HG03521 (cell line): ENCODE results near the gene PDE4D.
"Not testable (repeated sequence)": the region's sequence is repeated elsewhere in the genome, so short reads cannot be mapped to it uniquely, and the experiment has no call there.

Experiments used
- ATAC-seq: cut with Tn5 transposase; IDR thresholded peaks from one replicate; pipeline ENCODE4 v1.9.1; 2021; ENCODE audit warnings: mild to moderate bottlenecking, moderate library complexity; ENCODE audit not compliant: unreplicated experiment

PDE4D gene

GRCh38 chr5:59587489-59588337, 305.8 kb downstream of the PDE4D start:
- no peak for ATAC-seq

DNA sequence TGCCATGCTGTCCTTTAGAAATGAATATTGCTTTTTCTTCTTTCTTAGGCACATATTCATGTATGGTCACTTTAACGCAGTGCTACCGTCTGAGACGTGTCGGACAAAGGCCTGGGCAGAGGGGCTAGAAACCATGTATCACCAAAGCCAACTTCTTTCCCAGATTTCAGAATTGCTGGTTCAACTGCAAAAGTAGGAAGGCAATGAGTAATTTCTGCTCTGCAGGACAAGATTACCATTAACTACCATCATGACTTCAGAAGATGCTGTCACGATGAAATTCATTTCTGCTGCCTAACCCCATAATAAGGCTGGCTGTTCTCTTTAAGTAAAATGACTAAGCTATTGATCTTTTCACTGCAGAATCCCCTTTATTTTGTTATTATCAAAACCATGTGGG, 306.7 kb downstream of the PDE4D start:
- ATAC-seq = no peak

DNA sequence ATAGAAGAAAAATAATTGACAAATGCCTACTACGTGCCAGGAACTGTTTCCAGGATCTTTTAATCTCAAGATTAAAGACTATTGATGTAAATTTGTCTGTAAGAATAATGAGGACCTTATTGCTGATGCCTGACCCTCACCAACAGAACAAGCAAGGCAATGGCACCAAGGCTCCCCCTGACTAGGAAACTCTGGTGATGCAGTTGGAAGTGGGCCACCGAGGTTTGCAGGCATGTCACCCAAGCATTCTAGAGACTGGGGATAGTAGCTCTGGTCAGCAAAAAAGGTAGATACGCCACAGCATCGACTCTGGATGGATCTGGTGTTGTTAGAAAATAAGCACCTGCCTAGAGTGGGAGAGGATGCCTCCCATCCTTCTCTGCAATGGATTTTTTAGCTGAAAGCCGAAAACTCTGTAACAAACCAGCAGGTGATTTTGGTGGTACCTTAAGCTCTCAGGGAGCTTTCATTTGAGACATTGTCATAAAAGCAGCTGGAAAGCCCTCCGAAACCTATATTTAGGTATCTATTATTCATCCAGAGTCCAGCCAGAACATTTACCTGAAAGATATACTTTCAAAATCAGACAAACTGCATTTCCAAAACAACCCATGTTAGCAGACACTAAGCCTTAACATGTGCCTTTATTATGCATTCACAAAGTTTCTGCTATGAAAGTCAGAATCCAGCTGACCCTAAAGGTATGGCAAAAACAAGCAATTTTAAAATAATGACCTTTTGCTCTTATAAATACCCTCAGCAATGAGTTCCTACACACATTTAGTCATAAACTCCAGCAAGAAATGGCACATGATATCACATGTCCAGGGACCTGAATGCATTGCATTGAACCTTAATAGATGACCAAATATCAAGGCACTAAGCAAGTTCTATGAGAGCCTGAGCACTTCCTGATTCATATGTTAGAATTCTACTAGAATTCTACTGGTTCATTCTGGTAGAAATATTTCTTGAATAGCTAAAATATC, 308.4 kb downstream of the PDE4D start:
- ATAC-seq = no peak

GRCh38 chr5:59583810-59584562, 309.5 kb downstream of the PDE4D start:
- ATAC-seq = no peak

- no peak for ATAC-seq
Observed at GRCh38 chr5:59583151-59583809, 310.2 kb downstream of the PDE4D start.

GRCh38 chr5:59582746-59583145, 310.8 kb downstream of the PDE4D start:
- ATAC-seq = no peak

GRCh38 chr5:59579824-59580167, 313.7 kb downstream of the PDE4D start:
- no peak for ATAC-seq

GRCh38 chr5:59579101-59579823, 314.3 kb downstream of the PDE4D start:
- ATAC-seq = no peak

GRCh38 chr5:59577485-59577884, 316.0 kb downstream of the PDE4D start:
- no peak for ATAC-seq

- no peak for ATAC-seq
Observed at GRCh38 chr5:59575648-59576445, 317.7 kb downstream of the PDE4D start.

- ATAC-seq = not testable (repeated sequence)
Observed at GRCh38 chr5:59573509-59573908, 320.0 kb downstream of the PDE4D start.

DNA sequence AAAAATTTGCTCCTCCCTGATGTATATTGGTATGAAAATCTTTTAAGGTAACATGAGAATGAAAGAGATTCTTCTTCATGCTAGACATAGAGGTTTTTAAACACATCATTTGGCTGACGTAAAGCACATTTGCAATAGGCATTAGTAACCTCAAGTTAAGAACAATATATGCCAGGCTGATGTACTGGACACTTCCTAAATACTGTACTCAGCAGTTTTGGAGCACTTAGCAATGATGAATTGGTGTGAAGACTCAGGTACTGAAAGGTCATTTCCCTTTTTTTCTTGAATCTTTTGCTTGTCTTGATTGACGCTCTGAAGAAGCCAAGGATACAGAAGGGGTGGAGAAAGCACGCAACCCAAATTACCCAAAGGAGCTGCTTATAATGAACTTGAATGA, 322.5 kb downstream of the PDE4D start:
- no peak for ATAC-seq

DNA sequence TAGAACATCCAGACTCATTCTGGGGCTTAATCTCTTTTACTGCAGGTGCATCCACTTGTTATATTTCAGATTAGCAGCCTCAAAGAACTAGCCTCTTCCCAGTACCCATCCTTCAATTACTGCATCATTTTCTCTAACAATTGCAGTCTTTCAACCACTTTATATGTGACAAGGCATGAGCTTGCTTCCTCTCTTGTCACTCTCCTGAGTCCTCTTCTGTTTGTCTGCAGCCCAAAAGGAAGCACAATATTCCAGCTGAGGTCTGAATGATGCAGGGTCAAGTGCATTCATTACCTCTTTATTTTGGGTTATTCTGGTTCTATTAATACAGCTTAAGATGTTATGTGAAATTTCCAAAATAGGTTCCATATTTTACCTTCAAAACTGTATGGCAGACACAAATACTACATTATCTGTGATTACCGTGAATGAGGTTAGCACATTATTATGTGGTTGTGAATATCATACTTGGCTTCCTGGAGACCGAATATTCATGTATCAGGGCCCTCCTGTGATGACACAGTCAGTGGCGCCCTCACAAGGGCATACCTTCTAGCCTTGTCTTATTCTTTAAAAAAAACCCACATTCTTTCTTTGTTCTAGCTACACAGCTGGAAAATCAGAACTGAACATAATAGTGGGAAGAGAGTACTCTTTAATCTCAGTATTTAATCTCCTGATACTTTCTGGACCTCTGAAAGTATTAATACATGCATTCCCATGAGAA, 323.8 kb downstream of the PDE4D start:
- no peak for ATAC-seq

- ATAC-seq = no peak
Observed at GRCh38 chr5:59569158-59569557, 324.4 kb downstream of the PDE4D start.

GRCh38 chr5:59568161-59568560, 325.4 kb downstream of the PDE4D start:
- ATAC-seq = no peak

GRCh38 chr5:59565551-59565950, 328.0 kb downstream of the PDE4D start:
- ATAC-seq = no peak

- no peak for ATAC-seq
Observed at GRCh38 chr5:59564895-59565294, 328.6 kb downstream of the PDE4D start.

- ATAC-seq = peak; percentile 95
Observed at GRCh38 chr5:59562756-59563389, 330.7 kb downstream of the PDE4D start.
